ENCODE measurements around the gene PPP1R3D.

Gene PPP1R3D
- total RNA-seq: 6.7 to 21.3 (median 10.7) reads per million in 9 experiments

DNA sequence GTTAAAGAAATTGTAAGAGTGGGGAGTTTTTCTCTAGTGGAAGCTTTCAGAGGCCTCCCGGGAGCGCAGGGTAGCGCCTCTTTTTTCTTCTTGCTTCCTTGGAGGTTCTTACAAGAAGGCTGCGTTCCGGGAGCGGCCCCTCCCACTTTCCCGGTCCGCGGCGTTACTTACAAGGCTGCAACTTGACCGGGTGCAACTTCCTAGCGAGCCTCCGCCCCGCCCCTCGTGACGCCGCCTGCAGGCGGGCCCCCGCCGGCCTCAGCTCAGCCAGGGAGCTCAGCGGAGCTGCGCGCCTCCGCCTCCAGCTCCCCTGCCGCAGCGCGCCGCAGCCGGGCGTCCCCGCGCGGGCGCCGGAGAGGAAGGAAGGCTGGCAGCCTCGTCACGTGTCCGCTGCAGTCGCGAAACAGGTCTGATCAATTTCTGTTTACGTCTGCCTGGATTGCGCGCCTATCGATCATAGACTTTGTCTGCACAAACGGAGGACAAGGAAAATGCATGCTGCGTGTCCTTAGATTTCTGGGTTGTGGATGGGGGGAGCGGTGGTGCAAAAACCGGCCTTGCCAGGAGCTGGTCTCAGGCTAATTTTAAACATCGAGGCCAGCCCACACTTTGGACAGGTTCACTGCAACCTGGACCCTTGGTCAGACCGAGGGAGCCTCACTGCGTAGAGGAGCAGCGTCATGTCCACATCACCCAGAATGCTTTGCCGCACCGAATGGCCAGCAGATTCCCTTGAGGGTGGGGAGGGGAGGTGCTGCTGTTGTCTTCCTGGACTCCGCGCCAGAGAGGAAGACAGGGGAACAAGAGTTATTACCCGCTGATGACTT lies at the start of gene PPP1R3D, which contains the start of gene FAM217B:
TSS of gene PPP1R3D (minus strand) at position 177 of the 827 bp plus-strand sequence. CDS start 374 bp downstream, outside the sequence.
TSS of gene FAM217B (plus strand) at position 261 of the 827 bp plus-strand sequence. CDS start 3,555 bp downstream, outside the sequence.
- Mint-ChIP-seq H3K36me3 (ENCODE audit: insufficient read depth) (peaks cover 37% of the 10 kb centered on the region), H3K9me3 (no peaks in the 10 kb centered on the region), H3K4me3 (peak within 1 kb of the TSS; percentile 97 to 99), H3K27ac (peak within 1 kb of the TSS; percentile 96 to 98), H3K4me1 (ENCODE audit: low read depth in 2 of 2) (peaks cover 21 to 31% of the 10 kb centered on the region in 2 donors), H3K27me3 (no peaks in the 10 kb centered on the region)
- ATAC-seq (replicated peaks) (peak; percentile 97), DNase-seq (peak; percentile 78 to 85 (median 82))

DNA sequence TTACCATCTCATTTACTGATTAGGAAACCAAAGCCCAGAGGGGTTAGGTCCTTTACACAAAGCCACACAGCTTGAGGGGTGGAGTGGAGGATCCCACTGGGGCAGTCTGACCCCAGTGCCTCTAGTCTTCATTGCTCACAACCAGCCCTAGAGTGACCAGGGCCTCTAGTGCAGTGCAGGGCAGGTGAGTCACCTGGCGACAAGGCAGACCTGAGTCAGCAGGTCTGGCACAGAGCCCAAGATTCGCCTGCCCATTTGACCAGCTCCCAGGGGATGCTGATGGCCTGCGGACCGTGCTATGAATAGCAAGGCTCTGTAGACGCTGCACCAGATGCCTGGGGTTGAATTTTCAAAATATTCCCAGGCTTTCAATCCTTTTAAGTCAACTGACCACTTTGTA lies 48.0 kb upstream of the PPP1R3D start:
- DNase-seq (no peak), ATAC-seq (replicated peaks) (no peak)
- no peaks in the 10 kb centered on the region for H3K4me1 Mint-ChIP-seq (ENCODE audit: low read depth in 2 of 2)
- H3K4me3 Mint-ChIP-seq: no peak overlapping the region
- H3K36me3 Mint-ChIP-seq (ENCODE audit: insufficient read depth): peaks cover 3% of the 10 kb centered on the region
- H3K27ac Mint-ChIP-seq: no peak overlapping the region
- H3K9me3 Mint-ChIP-seq: no peaks in the 10 kb centered on the region
- H3K27me3 Mint-ChIP-seq: no peaks in the 10 kb centered on the region

GRCh38 chr20:59987135-59987534 lies 47.0 kb upstream of the PPP1R3D start:
- no peaks in the 10 kb centered on the region for H3K9me3 Mint-ChIP-seq
- no peak overlapping the region for H3K27ac Mint-ChIP-seq
- no peak for ATAC-seq (replicated peaks)
- no peaks in the 10 kb centered on the region for H3K4me1 Mint-ChIP-seq (ENCODE audit: low read depth in 2 of 2)
- no peaks in the 10 kb centered on the region for H3K27me3 Mint-ChIP-seq
- H3K4me3 Mint-ChIP-seq: no peak overlapping the region
- peaks cover 3% of the 10 kb centered on the region for H3K36me3 Mint-ChIP-seq (ENCODE audit: insufficient read depth)
- DNase-seq: no peak

- Mint-ChIP-seq H3K27me3 (no peaks in the 10 kb centered on the region), H3K27ac (no peak overlapping the region), H3K9me3 (no peaks in the 10 kb centered on the region), H3K4me3 (no peak overlapping the region), H3K4me1 (ENCODE audit: low read depth in 2 of 2) (no peaks in the 10 kb centered on the region), H3K36me3 (ENCODE audit: insufficient read depth) (peaks cover 3% of the 10 kb centered on the region)
- ATAC-seq (replicated peaks) (no peak), DNase-seq (no peak)
Measured at GRCh38 chr20:59985864-59986263, 45.8 kb upstream of the PPP1R3D start.

GRCh38 chr20:59985164-59985563 lies 45.1 kb upstream of the PPP1R3D start:
- no peak for ATAC-seq (replicated peaks)
- Mint-ChIP-seq H3K27me3 (no peaks in the 10 kb centered on the region), H3K36me3 (ENCODE audit: insufficient read depth) (no peaks in the 10 kb centered on the region), H3K4me1 (ENCODE audit: low read depth in 2 of 2) (no peaks in the 10 kb centered on the region), H3K9me3 (no peaks in the 10 kb centered on the region), H3K4me3 (no peak overlapping the region), H3K27ac (no peak overlapping the region)
- DNase-seq: no peak

DNA sequence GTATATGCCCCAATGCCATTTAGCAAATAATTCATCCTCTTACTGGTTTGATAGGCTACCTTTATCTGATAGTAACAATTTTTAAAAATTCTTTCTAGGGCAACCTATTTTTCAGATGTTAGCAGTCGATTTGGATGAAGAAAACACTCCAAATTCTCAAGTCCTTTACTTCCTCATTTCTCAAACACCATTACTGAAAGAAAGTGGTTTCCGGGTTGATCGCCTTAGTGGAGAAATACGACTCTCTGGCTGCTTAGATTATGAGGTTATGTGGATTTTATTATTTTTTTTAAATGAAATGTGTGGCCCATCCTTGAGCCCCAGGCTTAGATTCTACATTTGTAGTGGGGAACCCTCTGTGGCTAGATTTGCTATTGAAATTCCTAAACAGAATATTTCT lies 44.4 kb upstream of the PPP1R3D start:
- H3K27me3 Mint-ChIP-seq: no peaks in the 10 kb centered on the region
- H3K9me3 Mint-ChIP-seq: no peaks in the 10 kb centered on the region
- no peak overlapping the region for H3K4me3 Mint-ChIP-seq

GRCh38 chr20:59983076-59983475 lies 43.0 kb upstream of the PPP1R3D start:
- H3K9me3 Mint-ChIP-seq: no peaks in the 10 kb centered on the region
- ATAC-seq (replicated peaks) (no peak), DNase-seq (no peak)
- no peak overlapping the region for H3K27ac Mint-ChIP-seq
- H3K36me3 Mint-ChIP-seq (ENCODE audit: insufficient read depth): no peaks in the 10 kb centered on the region
- H3K4me3 Mint-ChIP-seq: no peak overlapping the region
- no peaks in the 10 kb centered on the region for H3K27me3 Mint-ChIP-seq
- no peaks in the 10 kb centered on the region for H3K4me1 Mint-ChIP-seq (ENCODE audit: low read depth in 2 of 2)

More for the DNA sequence above, 44.4 kb upstream of the PPP1R3D start:
- no peak for DNase-seq
- Mint-ChIP-seq H3K4me1 (ENCODE audit: low read depth in 2 of 2) (no peaks in the 10 kb centered on the region), H3K36me3 (ENCODE audit: insufficient read depth) (no peaks in the 10 kb centered on the region), H3K27ac (no peak overlapping the region)
- no peak for ATAC-seq (replicated peaks)

DNA sequence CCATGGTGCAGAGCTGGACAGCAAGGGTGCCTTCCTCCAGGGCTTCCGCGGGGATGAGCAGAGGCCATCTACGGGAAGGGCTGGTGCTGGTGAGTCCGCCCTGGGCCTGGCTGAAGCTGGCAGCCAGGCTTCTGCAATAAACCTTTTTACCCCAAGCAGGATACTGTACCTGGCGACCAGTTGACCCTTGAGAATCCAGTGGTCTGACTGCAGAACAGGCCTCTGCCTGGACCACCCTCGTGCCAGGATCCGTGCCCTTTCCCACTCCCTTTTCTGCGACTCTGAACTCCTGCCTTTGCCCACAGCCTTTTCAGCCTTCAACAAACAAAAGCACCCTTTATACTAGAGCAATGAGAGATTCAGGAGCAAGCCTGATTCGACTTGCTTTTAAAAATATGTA lies 37.0 kb upstream of the PPP1R3D start:
- DNase-seq (no peak), ATAC-seq (replicated peaks) (no peak)
- Mint-ChIP-seq H3K36me3 (ENCODE audit: insufficient read depth) (no peaks in the 10 kb centered on the region), H3K27ac (no peak overlapping the region), H3K4me1 (ENCODE audit: low read depth in 2 of 2) (no peaks in the 10 kb centered on the region), H3K27me3 (no peaks in the 10 kb centered on the region), H3K4me3 (no peak overlapping the region), H3K9me3 (no peaks in the 10 kb centered on the region)

DNA sequence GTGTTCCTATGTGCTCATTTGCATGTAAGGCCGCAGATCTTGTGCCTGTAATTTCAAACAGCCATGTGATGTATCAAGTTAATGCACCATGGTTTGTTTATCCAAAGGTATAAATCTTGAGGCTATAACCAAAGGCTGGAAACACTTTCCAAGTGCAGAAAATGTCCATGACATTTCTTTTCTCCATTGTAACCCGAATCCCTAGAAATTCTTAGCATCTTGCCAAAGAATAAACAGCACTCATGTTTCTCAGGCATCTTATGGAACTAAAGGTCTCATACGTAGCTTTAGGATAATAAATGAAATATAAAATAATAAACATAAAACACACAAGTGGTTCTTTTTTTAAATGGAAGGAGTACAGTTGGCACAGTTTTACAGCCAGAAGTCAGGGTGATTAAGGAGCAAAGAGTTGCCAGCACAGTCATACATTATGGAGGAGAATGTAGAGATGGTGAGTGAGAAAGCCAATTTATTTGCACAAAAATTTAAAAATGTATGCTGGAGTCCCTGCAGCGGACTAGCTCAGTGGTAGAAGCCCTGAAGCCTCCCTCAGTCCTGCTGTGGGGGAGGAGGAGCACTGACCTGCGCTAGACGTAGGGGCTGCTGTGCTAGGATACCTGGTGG lies 36.2 kb upstream of the PPP1R3D start:
- no peak for ATAC-seq (replicated peaks)
- no peaks in the 10 kb centered on the region for H3K9me3 Mint-ChIP-seq
- H3K4me3 Mint-ChIP-seq: no peak overlapping the region

GRCh38 chr20:59972037-59972801 lies 32.1 kb upstream of the PPP1R3D start:
- Mint-ChIP-seq H3K4me1 (ENCODE audit: low read depth in 2 of 2) (no peaks in the 10 kb centered on the region), H3K4me3 (no peak overlapping the region), H3K27me3 (no peaks in the 10 kb centered on the region), H3K9me3 (no peaks in the 10 kb centered on the region), H3K36me3 (ENCODE audit: insufficient read depth) (no peaks in the 10 kb centered on the region), H3K27ac (no peak overlapping the region)
- no peak for ATAC-seq (replicated peaks)
- no peak for DNase-seq

More for the DNA sequence above, 36.2 kb upstream of the PPP1R3D start:
- Mint-ChIP-seq H3K4me1 (ENCODE audit: low read depth in 2 of 2) (no peaks in the 10 kb centered on the region), H3K27ac (no peak overlapping the region), H3K27me3 (no peaks in the 10 kb centered on the region), H3K36me3 (ENCODE audit: insufficient read depth) (no peaks in the 10 kb centered on the region)
- DNase-seq: no peak

GRCh38 chr20:59971428-59971827 lies 31.3 kb upstream of the PPP1R3D start:
- DNase-seq (no peak), ATAC-seq (replicated peaks) (no peak)
- Mint-ChIP-seq H3K9me3 (no peaks in the 10 kb centered on the region), H3K27me3 (no peaks in the 10 kb centered on the region), H3K27ac (no peak overlapping the region), H3K36me3 (ENCODE audit: insufficient read depth) (no peaks in the 10 kb centered on the region), H3K4me1 (ENCODE audit: low read depth in 2 of 2) (no peaks in the 10 kb centered on the region), H3K4me3 (no peak overlapping the region)

GRCh38 chr20:59966428-59966827 lies 26.3 kb upstream of the PPP1R3D start:
- H3K36me3 Mint-ChIP-seq (ENCODE audit: insufficient read depth): no peaks in the 10 kb centered on the region
- H3K4me3 Mint-ChIP-seq: no peak overlapping the region
- no peaks in the 10 kb centered on the region for H3K9me3 Mint-ChIP-seq
- H3K27ac Mint-ChIP-seq: no peak overlapping the region
- DNase-seq (no peak), ATAC-seq (replicated peaks) (no peak)
- H3K27me3 Mint-ChIP-seq: no peaks in the 10 kb centered on the region
- H3K4me1 Mint-ChIP-seq (ENCODE audit: low read depth in 2 of 2): no peaks in the 10 kb centered on the region

DNA sequence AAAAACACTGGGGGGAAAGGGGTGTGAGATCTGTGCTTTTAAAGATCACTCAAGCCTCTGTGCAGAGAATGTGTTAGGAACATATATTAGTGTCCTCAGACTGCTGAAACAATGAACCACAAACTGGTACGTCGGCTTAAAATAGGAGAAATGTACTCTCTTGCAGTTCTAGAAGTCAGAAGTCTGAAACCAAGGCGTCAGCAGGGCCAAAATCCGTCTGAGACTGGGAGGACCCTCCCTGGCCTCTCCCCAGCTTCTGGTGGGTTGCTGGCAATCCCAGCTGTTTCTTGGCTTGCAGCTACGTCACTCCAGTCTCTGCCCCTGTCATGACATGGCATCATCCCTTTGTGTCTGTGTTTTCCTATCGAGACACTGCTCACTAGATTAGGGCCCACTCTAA lies 22.1 kb upstream of the PPP1R3D start:
- no peaks in the 10 kb centered on the region for H3K27me3 Mint-ChIP-seq
- no peaks in the 10 kb centered on the region for H3K36me3 Mint-ChIP-seq (ENCODE audit: insufficient read depth)
- DNase-seq: no peak
- H3K4me3 Mint-ChIP-seq: no peak overlapping the region
- no peaks in the 10 kb centered on the region for H3K9me3 Mint-ChIP-seq
- no peak for ATAC-seq (replicated peaks)
- no peaks in the 10 kb centered on the region for H3K4me1 Mint-ChIP-seq (ENCODE audit: low read depth in 2 of 2)
- no peak overlapping the region for H3K27ac Mint-ChIP-seq
